GM13977 (cell line): ENCODE results near the gene FGD4.

Experiments
- DNase-seq: peaks from one replicate; pipeline ENCODE4 v3.0.0; 2012; ENCODE audit warnings: low spot score
- CTCF ChIP-seq: IDR thresholded peaks from 2 replicates; pipeline ENCODE4 v1.5.1; 2012; ENCODE audit warnings: mild to moderate bottlenecking, control low read depth; ENCODE audit not compliant: insufficient read depth; ENCODE audit errors: extremely low read depth, missing control alignments
- in situ Hi-C: fragments of 300-500 bp; cut with MboI; formaldehyde crosslinking; loops from one replicate; pipeline ENCODE4 v1.12.0; 2022; ENCODE audit warnings: low sequenced_read_pairs, low pct_unique_long_range_greater_than_20kb, mixed read lengths, inconsistent platforms; ENCODE audit not compliant: unreplicated experiment

FGD4 gene

GRCh38 chr12:32457251-32458025 is 58.1 kb downstream of the FGD4 start:
- TF ChIP-seq CTCF = no peak
- in situ Hi-C loops = loop anchor here (10.0 to 25.0 kb wide), 3 partner anchors 217 to 1555 kb away; partner anchors contain the start of genes ALG10, DNM1L and YARS2
- DNase-seq = no peak

- no peak for DNase-seq
- TF ChIP-seq CTCF = no peak
- in situ Hi-C loops = loop anchor here (25.0 kb wide), 1 partner anchor 1552 kb away; the partner anchor contains the start of gene ALG10
Measured at GRCh38 chr12:32460638-32461037, 61.3 kb downstream of the FGD4 start.

- DNase-seq = no peak
- no peak for TF ChIP-seq CTCF
- in situ Hi-C loops = loop anchor here (25.0 kb wide), 1 partner anchor 1549 kb away; the partner anchor contains the start of gene ALG10
Measured at GRCh38 chr12:32462908-32463307, 63.5 kb downstream of the FGD4 start.

- in situ Hi-C loops = loop anchor here (25.0 kb wide), 1 partner anchor 1546 kb away; the partner anchor contains the start of gene ALG10
- no peak for DNase-seq
- no peak for TF ChIP-seq CTCF
Measured at GRCh38 chr12:32466187-32466586, 66.8 kb downstream of the FGD4 start.

- no peak for TF ChIP-seq CTCF
- DNase-seq = no peak
- in situ Hi-C loops = loop anchor here (25.0 kb wide), 1 partner anchor 1545 kb away; the partner anchor contains the start of gene ALG10
Measured at GRCh38 chr12:32466986-32467711, 67.8 kb downstream of the FGD4 start.

GRCh38 chr12:32467959-32468863 is 68.9 kb downstream of the FGD4 start:
- no peak for DNase-seq
- TF ChIP-seq CTCF = no peak
- in situ Hi-C loops = loop anchor here (25.0 kb wide), 1 partner anchor 1544 kb away; the partner anchor contains the start of gene ALG10
